NCI-H1436 (cell line): ENCODE results near the gene ACP5.
A peak's percentile ranks its signal among the peaks of the same experiment; 100 is the strongest.
"Not testable (repeated sequence)": the region's sequence is repeated elsewhere in the genome, so short reads cannot be mapped to it uniquely, and the experiment has no call there.

ENCODE experiments used
- DNase-seq: peaks from one replicate; lab custom pipeline; 2025; lab: John Stamatoyannopoulos, UW

ACP5 gene

DNA sequence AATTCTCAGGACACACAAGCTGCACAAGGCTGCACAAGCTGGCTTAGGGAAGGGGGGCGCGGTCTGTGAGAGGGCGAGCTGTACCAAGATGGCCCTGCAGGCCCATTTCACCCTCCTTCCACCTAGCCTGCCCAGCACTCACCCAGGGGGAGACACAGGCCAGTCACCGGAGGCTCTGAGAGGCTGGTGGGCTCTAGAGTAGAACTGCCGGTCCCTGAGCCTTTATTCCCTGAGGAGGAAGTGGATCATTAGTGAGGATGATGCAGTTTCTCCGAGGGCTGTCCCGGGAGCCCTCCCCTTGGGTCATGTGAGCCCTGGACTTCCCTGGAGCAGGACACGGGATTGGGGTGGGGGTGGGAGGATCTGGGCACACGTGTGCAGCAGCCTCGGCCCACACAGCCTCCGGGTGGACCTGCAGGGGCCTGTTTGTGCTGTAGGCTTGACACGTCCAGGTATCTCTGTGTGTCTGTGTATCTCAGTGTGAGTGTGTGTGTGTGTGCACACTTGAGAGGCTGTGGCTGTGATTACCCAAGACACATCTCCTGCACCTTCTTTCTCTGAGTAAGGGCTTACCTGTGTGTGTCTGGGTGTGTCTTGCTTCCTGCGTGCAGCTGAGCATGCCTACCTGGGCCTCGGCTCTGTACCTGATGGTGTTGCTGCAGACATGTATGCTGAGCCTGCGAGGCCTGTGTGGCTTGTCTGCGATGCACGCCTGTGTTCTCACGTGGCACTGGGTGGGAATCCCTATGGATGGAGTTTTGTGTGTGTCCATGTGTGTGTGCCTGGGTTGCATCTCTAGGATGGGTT, at the start of gene ACP5:
Gene ACP5 (minus strand): TSS at position 195 of the 807 bp plus-strand sequence. CDS start 328 bp downstream, outside the sequence.
- peak; percentile 23 for DNase-seq

GRCh38 chr19:11626252-11626651, 48.8 kb upstream of the ACP5 start:
- DNase-seq, result no peak

DNA sequence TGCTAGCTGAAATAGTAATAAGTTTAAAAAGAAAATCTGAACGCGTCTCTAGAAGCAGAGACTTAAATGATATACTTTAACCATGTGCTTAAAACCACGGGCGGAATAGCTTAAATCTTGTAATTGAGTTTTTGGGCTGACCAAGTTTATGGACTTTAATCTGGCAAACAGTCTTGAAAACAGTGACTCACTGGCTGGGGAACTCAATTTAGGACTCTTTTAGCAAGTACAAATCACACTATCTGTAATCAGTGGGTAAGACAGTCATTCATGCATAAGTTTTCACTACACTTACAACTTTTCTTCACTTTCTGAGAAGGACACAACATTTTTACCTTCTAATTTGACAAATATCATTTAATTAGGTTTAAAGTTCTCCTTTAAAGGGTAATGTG, 46.6 kb upstream of the ACP5 start:
- no peak for DNase-seq

GRCh38 chr19:11622401-11622800, 45.0 kb upstream of the ACP5 start:
- not testable (repeated sequence) for DNase-seq

DNA sequence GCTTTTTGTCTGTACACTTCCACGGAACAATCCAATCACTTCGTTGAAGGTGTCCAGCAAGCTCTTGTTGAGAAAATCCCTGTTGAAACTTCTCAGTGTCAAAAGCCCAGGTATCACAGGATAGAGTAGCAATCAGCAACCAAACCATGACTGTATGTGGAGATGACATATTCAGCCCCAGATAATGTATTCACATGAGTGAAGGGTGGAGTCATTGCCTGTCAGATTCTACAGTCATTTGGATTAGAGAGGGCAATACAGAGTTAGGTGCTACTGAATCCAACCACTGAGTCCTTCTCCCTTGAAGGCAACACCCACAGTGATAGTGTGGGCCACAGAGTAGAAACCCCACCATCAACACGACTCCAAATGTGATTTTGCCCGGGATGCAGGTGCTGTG, 43.1 kb upstream of the ACP5 start:
- no peak for DNase-seq

DNA sequence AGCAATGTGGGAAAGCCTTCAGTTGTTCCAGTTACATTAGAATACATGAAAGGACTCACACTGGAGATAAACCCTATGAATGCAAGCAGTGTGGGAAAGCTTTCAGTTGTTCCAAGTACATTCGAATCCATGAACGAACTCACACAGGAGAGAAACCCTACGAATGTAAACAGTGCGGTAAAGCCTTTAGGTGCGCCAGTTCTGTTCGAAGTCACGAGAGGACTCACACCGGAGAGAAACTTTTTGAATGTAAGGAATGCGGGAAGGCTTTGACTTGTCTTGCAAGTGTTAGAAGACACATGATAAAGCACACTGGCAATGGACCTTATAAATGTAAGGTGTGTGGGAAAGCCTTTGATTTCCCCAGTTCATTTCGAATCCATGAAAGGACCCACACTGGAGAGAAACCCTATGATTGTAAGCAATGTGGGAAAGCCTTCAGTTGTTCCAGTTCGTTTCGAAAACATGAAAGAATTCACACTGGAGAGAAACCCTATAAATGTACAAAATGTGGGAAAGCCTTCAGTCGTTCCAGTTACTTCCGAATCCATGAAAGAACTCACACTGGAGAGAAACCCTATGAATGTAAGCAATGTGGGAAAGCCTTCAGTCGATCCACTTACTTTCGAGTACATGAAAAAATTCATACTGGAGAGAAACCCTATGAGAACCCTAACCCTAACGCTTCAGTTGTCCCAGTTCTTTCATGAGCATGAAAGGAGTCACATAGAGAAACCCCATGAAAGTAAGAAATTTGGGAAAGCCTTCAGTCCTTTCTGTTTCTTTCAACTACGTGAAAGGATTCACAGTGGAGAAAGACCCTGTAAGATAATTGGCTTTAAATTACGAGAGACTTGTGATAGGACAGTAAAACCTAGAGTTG, 40.0 kb upstream of the ACP5 start:
- no peak for DNase-seq

DNA sequence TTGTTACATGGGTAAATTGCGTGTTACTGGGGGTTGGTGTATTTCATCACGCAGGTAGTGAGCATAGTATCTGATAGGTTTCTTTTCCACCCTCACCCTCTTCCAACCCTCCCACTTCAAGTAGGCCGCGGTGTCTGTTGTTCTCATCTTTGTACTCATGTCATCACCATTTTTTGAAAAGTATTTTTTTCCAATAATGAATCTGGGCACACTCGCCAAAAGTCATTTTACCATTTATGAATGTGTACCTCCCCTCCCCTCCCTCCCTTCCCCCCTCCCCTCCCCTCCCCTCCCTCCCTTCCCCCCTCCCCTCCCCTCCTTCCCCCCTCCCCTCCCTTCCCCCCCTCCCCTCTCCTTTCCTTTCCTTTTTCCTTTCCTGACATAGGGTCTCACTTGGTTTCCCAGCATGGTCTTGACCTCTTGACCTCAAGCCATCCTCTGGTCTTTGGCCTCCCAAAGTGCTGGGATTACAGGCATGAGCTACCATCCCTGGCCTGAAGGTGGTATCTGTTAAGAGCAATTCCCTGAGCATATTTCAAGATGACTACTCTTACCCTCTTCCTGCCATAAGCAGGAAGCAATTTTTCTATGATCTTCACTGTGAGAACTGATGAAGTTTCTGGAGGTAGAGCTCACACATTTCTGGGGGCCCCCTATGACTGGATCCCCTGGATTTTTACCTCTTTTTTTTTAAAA, 35.5 kb upstream of the ACP5 start:
- DNase-seq, result no peak

DNA sequence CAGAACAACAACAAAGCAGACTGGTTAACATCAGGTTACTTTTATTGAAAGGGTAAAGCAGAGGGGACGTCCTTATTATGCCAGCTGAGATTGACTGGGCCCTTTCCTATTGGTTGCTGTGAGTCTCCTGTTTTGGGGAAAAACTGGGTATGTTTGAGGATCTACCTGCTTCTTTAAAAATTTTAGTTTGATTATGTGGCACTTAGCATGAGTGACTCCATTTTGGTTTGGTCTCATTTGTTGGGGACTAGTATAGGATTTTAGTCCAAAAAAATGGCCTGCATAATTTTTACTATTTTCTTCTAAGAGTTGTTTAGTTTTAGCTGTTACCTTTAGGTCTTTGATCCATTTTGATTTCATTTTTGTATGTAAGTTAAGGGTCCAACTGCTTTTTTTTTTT, 34.3 kb upstream of the ACP5 start:
- no peak for DNase-seq

GRCh38 chr19:11606484-11606883, 29.0 kb upstream of the ACP5 start:
- DNase-seq, result no peak

DNA sequence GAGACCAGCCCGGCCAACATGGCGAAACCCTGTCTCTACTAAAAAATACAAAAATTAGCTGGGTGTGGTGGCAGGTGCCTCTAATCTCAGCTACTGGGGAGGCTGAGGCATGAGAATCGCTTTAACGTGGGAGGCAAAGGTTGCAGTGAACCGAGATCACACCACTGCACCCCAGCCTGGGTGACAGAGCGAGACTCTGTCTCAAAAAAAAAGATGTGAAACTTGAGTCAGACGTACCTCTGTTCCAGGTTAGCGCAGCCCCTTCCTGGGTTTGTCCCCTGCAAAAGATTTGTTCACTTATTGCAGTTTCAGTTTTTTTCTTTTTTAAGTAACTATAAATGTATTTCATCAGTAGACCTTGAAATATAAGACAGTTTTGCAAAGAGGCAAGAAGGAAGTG, 22.3 kb upstream of the ACP5 start:
- DNase-seq, result not testable (repeated sequence)

DNA sequence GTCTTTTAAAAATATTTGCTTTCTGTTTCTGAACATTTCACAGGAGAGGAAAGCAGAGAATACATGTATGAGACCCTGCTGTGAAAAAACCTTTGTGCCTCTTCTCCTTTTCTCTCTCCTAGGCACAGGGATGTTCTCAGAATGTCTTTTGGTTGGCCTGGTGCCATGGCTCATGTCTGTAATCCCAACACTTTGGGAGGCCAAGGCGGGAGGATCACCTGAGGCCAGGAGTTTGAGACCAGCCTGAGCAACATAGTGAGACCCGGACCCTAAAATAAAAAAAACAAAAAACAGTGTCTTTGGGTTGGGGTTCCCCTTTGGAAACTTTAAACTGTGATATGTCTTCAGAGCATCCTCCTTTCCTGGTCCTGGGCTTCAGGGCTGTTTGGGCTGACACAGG, 21.3 kb upstream of the ACP5 start:
- DNase-seq, result no peak

GRCh38 chr19:11598103-11598483, 20.6 kb upstream of the ACP5 start:
- DNase-seq, result no peak

DNA sequence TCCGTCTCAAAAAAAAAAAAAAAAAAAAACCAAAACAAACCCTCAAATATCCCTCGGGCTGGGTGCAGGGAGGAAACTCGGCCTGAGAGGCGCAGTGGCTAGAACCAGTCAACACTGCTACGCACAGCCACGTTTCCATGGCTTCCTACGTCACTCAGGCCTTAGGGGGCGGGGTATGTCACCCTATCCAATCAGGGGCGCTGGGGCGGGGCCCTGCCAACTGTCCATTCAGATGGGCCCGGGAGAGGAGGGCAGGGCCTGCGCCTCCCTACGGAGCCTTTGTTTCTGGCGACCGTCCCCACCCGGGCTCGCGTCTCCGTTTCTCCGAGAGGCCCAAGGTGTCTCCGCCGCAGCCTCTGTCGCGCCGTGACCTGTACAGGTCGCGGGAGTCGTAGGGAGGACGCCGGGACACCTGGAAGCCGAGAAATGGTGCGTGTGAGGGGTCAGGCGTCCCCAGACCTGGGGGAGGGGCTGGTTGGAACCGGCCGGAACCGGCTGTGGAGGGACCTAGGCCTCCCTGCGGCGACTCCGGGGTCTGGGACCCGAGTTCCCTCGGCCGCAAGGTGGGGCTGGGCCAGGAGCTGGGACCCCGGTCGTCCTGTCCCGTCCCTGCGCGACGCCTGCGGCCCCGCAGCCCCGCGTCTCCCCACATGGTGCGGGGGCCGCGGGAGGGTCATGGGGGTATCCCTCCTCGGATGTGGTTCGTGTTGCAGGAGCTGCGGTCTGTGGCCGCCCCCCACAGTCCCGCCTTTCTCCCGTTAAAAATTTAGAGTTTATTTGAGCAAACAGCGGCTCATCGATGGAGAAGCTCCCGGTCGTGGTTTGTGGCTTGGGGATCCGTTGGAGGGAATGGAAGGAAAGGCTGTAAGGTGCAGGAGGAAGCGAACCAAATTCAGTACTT, 20.0 kb upstream of the ACP5 start, which contains the start of gene ZNF627:
Gene ZNF627 (plus strand): TSS at position 282 of the 901 bp plus-strand sequence. CDS start 145 bp downstream, at position 427.
- DNase-seq, result peak; percentile 98

DNA sequence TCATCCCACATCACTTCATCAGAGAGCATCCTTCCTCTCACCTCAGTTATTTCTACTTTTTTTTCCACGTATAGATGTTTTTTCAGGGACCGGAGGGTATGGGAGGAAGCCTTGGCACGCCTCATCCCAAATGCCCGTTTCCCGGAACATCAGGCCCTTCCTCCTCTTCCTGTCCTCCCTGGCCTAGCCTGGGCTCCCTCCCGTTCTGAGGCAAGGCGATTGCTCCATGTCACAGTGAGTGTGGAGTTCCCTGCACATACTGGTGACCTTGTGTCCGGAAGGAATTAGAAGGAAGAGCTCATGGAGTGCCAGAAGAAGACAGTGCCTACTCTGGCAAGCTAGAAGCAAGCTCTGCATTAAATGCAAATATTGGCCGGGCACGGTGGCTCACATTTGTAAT, 18.7 kb upstream of the ACP5 start:
- DNase-seq, result no peak

GRCh38 chr19:11594084-11594483, 16.6 kb upstream of the ACP5 start:
- no peak for DNase-seq

DNA sequence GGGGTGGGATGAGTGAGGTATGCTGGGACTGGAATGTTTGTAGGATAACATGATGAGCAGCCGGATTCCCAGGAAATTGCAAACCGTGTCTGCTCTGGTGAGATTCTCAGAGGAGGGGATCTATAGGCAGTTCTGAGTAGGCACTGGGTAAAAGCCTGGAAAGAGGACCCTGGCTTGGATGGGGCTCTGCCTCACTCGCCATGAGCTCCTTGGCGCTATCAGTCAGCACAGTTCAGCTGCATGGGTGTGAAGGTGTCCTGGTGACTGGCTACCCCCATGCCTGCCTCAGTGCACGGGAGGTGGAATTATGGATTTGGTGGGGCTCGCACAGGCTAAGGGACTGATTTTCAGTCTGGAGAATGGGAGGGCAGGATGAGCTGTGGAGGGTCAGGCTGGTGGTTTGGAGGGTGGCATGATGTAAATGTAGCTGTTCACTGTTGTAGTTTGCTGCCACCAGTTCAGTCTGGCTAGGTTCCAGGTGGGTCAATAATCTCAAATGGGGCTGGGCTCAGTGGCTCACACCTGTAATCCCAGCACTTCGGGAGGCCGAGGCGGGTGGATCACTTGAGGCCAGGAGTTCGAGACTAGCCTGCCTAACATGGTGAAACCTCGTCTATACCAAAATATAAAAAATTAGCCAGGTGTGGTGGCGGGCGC, 10.7 kb upstream of the ACP5 start:
- no peak for DNase-seq

DNA sequence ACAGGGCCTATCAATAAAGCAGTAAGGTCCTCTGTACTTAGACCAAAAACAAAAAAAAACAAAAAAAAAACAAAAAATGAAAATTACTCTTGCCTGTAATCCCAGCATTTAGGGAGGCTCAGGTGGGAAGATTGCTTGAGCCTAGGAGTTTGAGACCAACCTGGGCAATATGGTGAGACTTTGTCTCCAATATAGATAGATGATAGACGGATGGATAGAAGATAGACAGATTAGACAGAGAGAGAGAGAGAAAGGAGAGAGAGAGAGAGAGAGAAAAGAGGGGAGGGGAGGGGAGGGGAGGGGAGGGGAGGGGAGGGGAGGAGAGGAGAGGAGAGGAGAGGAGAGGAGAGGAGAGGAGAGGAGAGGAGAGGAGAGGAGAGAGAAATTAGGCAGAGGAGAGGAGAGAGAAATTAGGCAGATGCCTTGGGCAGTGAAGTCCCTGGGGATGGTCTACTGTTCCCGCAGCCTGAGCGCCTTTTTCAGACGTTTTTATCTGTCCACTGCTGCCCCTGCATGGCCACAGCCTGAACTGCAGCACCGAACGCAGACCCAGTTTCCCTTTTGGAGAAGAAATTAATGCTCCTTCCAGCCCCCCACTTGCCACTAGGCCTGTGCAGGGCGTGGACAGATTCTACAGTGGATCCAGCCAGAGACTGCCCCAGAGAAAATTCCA, 10.0 kb upstream of the ACP5 start:
- peak; percentile 91 for DNase-seq

GRCh38 chr19:11586331-11586730, 8.9 kb upstream of the ACP5 start:
- no peak for DNase-seq

DNA sequence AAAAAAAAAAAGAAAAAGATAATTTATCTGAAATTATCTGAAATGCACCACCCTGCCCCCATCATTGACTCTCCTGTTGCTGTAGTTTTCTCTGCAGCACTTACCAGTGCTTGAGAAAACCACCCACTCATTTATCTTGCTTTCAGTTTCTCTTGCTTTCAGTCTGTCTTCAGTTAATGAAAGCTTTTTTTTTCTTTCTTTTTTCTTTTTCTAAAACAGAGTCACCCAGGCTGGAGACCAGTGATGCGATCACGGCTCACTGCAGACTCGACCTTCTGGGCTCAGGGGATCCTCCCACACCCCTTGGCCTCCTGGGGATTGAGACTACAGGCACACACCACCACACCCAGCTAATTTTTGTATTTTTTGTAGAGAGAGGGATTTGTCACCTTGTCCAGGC, 4.3 kb upstream of the ACP5 start:
- DNase-seq, result peak; percentile 5

DNA sequence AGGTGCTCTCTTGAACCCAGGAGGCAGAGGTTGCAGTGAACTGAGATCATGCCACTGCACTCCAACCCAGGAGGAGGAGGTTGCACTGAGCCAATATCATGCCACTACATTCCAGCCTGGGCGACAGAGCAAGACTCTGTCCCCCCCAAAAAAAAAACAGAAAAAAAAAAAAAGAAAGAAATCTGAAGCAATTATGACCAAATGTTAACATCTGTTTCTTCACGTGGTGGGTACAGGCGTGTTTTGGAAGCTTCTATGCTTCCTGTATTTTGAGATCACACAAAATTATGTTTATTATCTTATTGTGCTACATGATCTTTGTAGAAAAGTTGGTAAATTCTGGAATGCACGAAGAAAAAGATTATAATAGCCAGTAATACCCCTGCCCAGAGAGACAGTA, 2.7 kb upstream of the ACP5 start:
- no peak for DNase-seq
